OCI-M1 (cell line): Measurements from ENCODE around the gene TRIM26.
"Not testable (repeated sequence)": the region's sequence is repeated elsewhere in the genome, so short reads cannot be mapped to it uniquely, and the experiment has no call there.

Source experiments
- DNase-seq: peaks from one replicate; lab custom pipeline; 2025; lab: John Stamatoyannopoulos, UW

Gene TRIM26

GRCh38 chr6:30212865-30213666, at the start of gene TRIM26:
TRIM26 (minus strand) TSS chr6:30213406; CDS start chr6:30199103, 14,303 bp downstream.
- peak; percentile 99 for DNase-seq

- no peak for DNase-seq
These were observed 46.9 kb upstream of the TRIM26 start for GRCh38 chr6:30260036-30260504.

- DNase-seq: peak; percentile 23
These were observed 46.2 kb upstream of the TRIM26 start for GRCh38 chr6:30259140-30260035.

GRCh38 chr6:30258204-30258603, 45.0 kb upstream of the TRIM26 start:
- no peak for DNase-seq

GRCh38 chr6:30252417-30252816, 39.2 kb upstream of the TRIM26 start:
- not testable (repeated sequence) for DNase-seq

GRCh38 chr6:30244560-30244959, 31.4 kb upstream of the TRIM26 start:
- DNase-seq: no peak

- DNase-seq: peak; percentile 60
These were observed 25.1 kb upstream of the TRIM26 start for GRCh38 chr6:30238178-30238795.

- DNase-seq: no peak
These were observed 21.1 kb upstream of the TRIM26 start for GRCh38 chr6:30234356-30234755.

- DNase-seq: no peak
These were observed 17.9 kb upstream of the TRIM26 start for GRCh38 chr6:30231067-30231466.

GRCh38 chr6:30227763-30228487, 14.7 kb upstream of the TRIM26 start:
- DNase-seq: peak; percentile 17

- no peak for DNase-seq
These were observed 14.1 kb upstream of the TRIM26 start for GRCh38 chr6:30227242-30227722.

- no peak for DNase-seq
These were observed 10.1 kb upstream of the TRIM26 start for GRCh38 chr6:30223339-30223738.

GRCh38 chr6:30221956-30222355, 8.8 kb upstream of the TRIM26 start:
- not testable (repeated sequence) for DNase-seq

- DNase-seq: not testable (repeated sequence)
These were observed 8.2 kb upstream of the TRIM26 start for GRCh38 chr6:30221395-30221794.

- DNase-seq: peak; percentile 86
These were observed 6.0 kb upstream of the TRIM26 start for GRCh38 chr6:30219244-30219643.

- no peak for DNase-seq
These were observed 2.9 kb upstream of the TRIM26 start for GRCh38 chr6:30216096-30216495.

- no peak for DNase-seq
These were observed 1.4 kb upstream of the TRIM26 start for GRCh38 chr6:30214657-30214982.

- DNase-seq: peak; percentile 85
These were observed 901 bp upstream of the TRIM26 start for GRCh38 chr6:30213957-30214656.

GRCh38 chr6:30213667-30213956, 406 bp upstream of the TRIM26 start:
- no peak for DNase-seq

- no peak for DNase-seq
These were observed 1.3 kb downstream of the TRIM26 start for GRCh38 chr6:30211899-30212298.

GRCh38 chr6:30211306-30211705, 1.9 kb downstream of the TRIM26 start:
- no peak for DNase-seq
